HepG2 (cell line): ENCODE data around the gene CADM1.

Source experiments
- ARNT ChIP-seq: fragments of 450-650 bp; IDR thresholded peaks from 2 replicates; pipeline ENCODE4 v1.6.1; 2017
- ATF7-NPFF ChIP-seq: sonication (generic); formaldehyde crosslinking; IDR thresholded peaks from 2 replicates; pipeline ENCODE4 v1.8.1; 2023; ENCODE audit warnings: mild to moderate bottlenecking, low read depth, missing genetic modification reagents, moderate library complexity
- CHD4 ChIP-seq: fragments of 200-600 bp; sonication (generic); IDR thresholded peaks from 2 replicates; pipeline ENCODE4 v1.7.0; 2017; ENCODE audit warnings: mild to moderate bottlenecking, low read length, borderline replicate concordance
- CREM ChIP-seq, 2 experiments: sonication (generic) in 1 of 2; formaldehyde crosslinking in 1 of 2; IDR thresholded peaks; 2 replicates each; pipeline versions ENCODE4 v1.4.0 to v1.6.1; 2016 to 2020; ENCODE audit warnings: antibody characterized with exemption in 1 of 2, mild to moderate bottlenecking in 1 of 2, missing genetic modification reagents in 1 of 2
- HDAC6 ChIP-seq: fragments of 200-600 bp; sonication (generic); IDR thresholded peaks from 2 replicates; pipeline ENCODE4 v1.7.0; 2017; ENCODE audit warnings: mild to moderate bottlenecking, antibody characterized with exemption, low read length, low read depth
- SALL2 ChIP-seq: sonication (generic); formaldehyde crosslinking; IDR thresholded peaks from 2 replicates; pipeline ENCODE4 v1.8.1; 2023; ENCODE audit warnings: mild to moderate bottlenecking, missing genetic modification reagents, inconsistent platforms
- SETDB1 ChIP-seq: sonication (generic); formaldehyde crosslinking; IDR thresholded peaks from 2 replicates; pipeline ENCODE4 v1.5.1; 2020; ENCODE audit warnings: missing genetic modification reagents, mild to moderate bottlenecking, borderline replicate concordance
- ZFP36 ChIP-seq: fragments of 150-350 bp; IDR thresholded peaks from 2 replicates; pipeline ENCODE4 v1.6.1; 2018; ENCODE audit warnings: borderline replicate concordance, low read length, low read depth; ENCODE audit not compliant: partially characterized antibody
- ZNF292 ChIP-seq: sonication (generic); formaldehyde crosslinking; IDR thresholded peaks from 2 replicates; pipeline ENCODE4 v1.8.1; 2022; ENCODE audit warnings: mild to moderate bottlenecking, low read depth, missing genetic modification reagents, borderline replicate concordance
- TF ChIP-seq, protein P1 (sequence below): sonication (generic); formaldehyde crosslinking; IDR thresholded peaks from 2 replicates; pipeline ENCODE4 v1.5.1; 2020; ENCODE audit warnings: mild to moderate bottlenecking, missing genetic modification reagents, moderate library complexity

DNA sequence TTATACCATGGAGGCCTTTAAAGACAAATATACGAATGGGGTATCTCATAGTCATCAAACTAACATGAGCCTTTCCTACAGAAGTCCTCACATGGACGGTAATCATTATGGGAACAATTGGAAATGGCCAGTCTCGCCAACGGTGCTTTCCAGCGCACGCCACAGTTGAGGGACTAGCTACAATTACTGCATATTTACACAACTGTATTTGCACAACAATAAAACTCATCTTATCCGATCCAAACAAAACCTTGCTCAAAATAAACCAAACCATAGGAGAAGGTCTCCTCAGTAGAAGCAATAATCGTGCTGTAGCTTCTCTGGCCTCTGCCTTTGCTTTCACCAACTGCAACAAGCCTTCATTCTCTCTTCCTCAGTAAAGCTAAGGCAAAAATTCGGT is 5.9 kb downstream of the CADM1 start:
- TF ChIP-seq SALL2 (no peak), CHD4 (no peak), CREM (IDR thresholded peaks at IDR 0.05) (no peak), CREM (CRISPR knock-in tag; IDR thresholded peaks at IDR 0.05) (no peak), ZNF292 (CRISPR knock-in tag) (no peak), ATF7-NPFF (CRISPR knock-in tag) (no peak), HDAC6 (no peak), ZFP36 (no peak), SETDB1 (no peak), ARNT (no peak)
- TF ChIP-seq, protein P1, sequence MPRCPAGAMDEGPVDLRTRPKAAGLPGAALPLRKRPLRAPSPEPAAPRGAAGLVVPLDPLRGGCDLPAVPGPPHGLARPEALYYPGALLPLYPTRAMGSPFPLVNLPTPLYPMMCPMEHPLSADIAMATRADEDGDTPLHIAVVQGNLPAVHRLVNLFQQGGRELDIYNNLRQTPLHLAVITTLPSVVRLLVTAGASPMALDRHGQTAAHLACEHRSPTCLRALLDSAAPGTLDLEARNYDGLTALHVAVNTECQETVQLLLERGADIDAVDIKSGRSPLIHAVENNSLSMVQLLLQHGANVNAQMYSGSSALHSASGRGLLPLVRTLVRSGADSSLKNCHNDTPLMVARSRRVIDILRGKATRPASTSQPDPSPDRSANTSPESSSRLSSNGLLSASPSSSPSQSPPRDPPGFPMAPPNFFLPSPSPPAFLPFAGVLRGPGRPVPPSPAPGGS (CRISPR knock-in tag): no peak
